IMR-90 (cell line): ENCODE results near the gene MYO10. TPM values are rescaled to one million over a fixed set of nuclear protein-coding genes. Genes with fewer than 3 reads are reported as not detected.

ENCODE experiments used
- ATAC-seq: fragments of 200-7000 bp; cut with Tn5 transposase; 2 replicates; pipeline ENCODE4 v1.9.1; 2020; ENCODE audit warnings: low read depth, mild to moderate bottlenecking, moderate library complexity
- BruUV-seq: library from RNA; stranded (reverse); fragments of 400-500 nt; replicated peaks from 2 replicates; lab custom pipeline; 2021; lab: Mats Ljungman, UMichigan
- CTCF ChIA-PET: fragments of 300-600 bp; formaldehyde crosslinking; extraction: SDS; loops from one replicate; lab custom pipeline; 2021; ENCODE audit warnings: antibody characterized with exemption; lab: Yijun Ruan, JAX
- POLR2A ChIA-PET: fragments of 300-600 bp; sonication (Branson Sonifier 250); formaldehyde crosslinking; loops from one replicate; lab custom pipeline; 2022; ENCODE audit warnings: antibody characterized with exemption; ENCODE audit not compliant: unreplicated experiment; lab: Charles Lee
- DNase-seq: peaks from one replicate; pipeline ENCODE4 v3.0.0; 2013
- H2AFZ ChIP-seq: replicated peaks from 2 replicates; pipeline ENCODE3; 2013; ENCODE audit warnings: low read length, mild to moderate bottlenecking; ENCODE audit not compliant: poor library complexity
- H2AK5ac ChIP-seq: 2 replicates; pipeline ENCODE4 v1.6.1; 2013; ENCODE audit warnings: low read depth, low read length, inconsistent platforms
- H2AK9ac ChIP-seq: replicated peaks from 2 replicates; pipeline ENCODE3; 2013; ENCODE audit warnings: mild to moderate bottlenecking, low read depth, low read length, moderate library complexity; ENCODE audit not compliant: poor library complexity
- H2BK120ac ChIP-seq: 2 replicates; pipeline ENCODE4 v1.6.1; 2013; ENCODE audit warnings: low read depth, low read length, inconsistent platforms
- H2BK15ac ChIP-seq: 3 replicates; pipeline ENCODE4 v1.6.1; 2013; ENCODE audit warnings: low read depth, low read length, inconsistent platforms
- H2BK20ac ChIP-seq: 2 replicates; pipeline ENCODE4 v1.6.1; 2013; ENCODE audit warnings: low read depth, mild to moderate bottlenecking, inconsistent platforms, low read length, moderate library complexity
- H2BK5ac ChIP-seq: 2 replicates; pipeline ENCODE4 v1.6.1; 2013; ENCODE audit warnings: mild to moderate bottlenecking, low read depth, low read length, inconsistent platforms; ENCODE audit not compliant: poor library complexity, severe bottlenecking
- H3K14ac ChIP-seq: replicated peaks from 2 replicates; pipeline ENCODE4 v1.6.1; 2013; ENCODE audit warnings: low read depth, low read length, inconsistent platforms
- H3K18ac ChIP-seq: 2 replicates; pipeline ENCODE4 v1.6.1; 2013; ENCODE audit warnings: low read depth, low read length, control low read depth
- H3K23ac ChIP-seq: 2 replicates; pipeline ENCODE4 v1.6.1; 2013; ENCODE audit warnings: low read depth, low read length, inconsistent platforms
- H3K27ac ChIP-seq: 2 replicates; pipeline ENCODE4 v1.5.1; 2013; ENCODE audit warnings: mild to moderate bottlenecking, control low read depth, low read length; ENCODE audit not compliant: insufficient read depth
- H3K27me3 ChIP-seq: 2 replicates; pipeline ENCODE4 v1.6.1; 2013; ENCODE audit warnings: low read length; ENCODE audit not compliant: control insufficient read depth, insufficient read depth
- H3K36me3 ChIP-seq: 2 replicates; pipeline ENCODE4 v1.6.1; 2013; ENCODE audit warnings: low read length, mixed read lengths; ENCODE audit not compliant: control insufficient read depth, insufficient read depth
- H3K4ac ChIP-seq: 2 replicates; pipeline ENCODE4 v1.6.1; 2013; ENCODE audit warnings: low read depth, low read length, inconsistent platforms
- H3K4me1 ChIP-seq: 2 replicates; pipeline ENCODE4 v1.6.1; 2013; ENCODE audit warnings: low read length, mixed read lengths; ENCODE audit not compliant: control insufficient read depth, insufficient read depth
- H3K4me2 ChIP-seq: 2 replicates; pipeline ENCODE4 v1.6.1; 2013; ENCODE audit warnings: low read depth, mild to moderate bottlenecking, control low read depth, low read length, moderate library complexity
- H3K4me3 ChIP-seq: 2 replicates; pipeline ENCODE4 v1.5.1; 2013; ENCODE audit warnings: low read depth, mild to moderate bottlenecking, control low read depth, low read length, moderate library complexity; ENCODE audit not compliant: insufficient read depth
- H3K56ac ChIP-seq: 2 replicates; pipeline ENCODE4 v1.6.1; 2013; ENCODE audit warnings: low read length, inconsistent platforms; ENCODE audit not compliant: insufficient read depth; ENCODE audit errors: extremely low read depth
- H3K79me1 ChIP-seq, 2 experiments: 2 replicates each; pipeline ENCODE4 v1.6.1; 2013; ENCODE audit warnings: low read length in 2 of 2, inconsistent platforms in 1 of 2, low read depth in 1 of 2
- H3K9ac ChIP-seq: 2 replicates; pipeline ENCODE4 v1.6.1; 2013; ENCODE audit warnings: low read depth, low read length, control low read depth
- H3K9me1 ChIP-seq: 2 replicates; pipeline ENCODE4 v1.6.1; 2013; ENCODE audit warnings: low read length, inconsistent platforms; ENCODE audit not compliant: insufficient read depth
- H3K9me3 ChIP-seq: 2 replicates; pipeline ENCODE4 v1.6.1; 2013; ENCODE audit warnings: low read length; ENCODE audit not compliant: control insufficient read depth, insufficient read depth
- H4K20me1 ChIP-seq: 2 replicates; pipeline ENCODE4 v1.6.1; 2013; ENCODE audit warnings: low read length, inconsistent platforms; ENCODE audit not compliant: insufficient read depth
- H4K5ac ChIP-seq: 2 replicates; pipeline ENCODE4 v1.6.1; 2013; ENCODE audit warnings: mild to moderate bottlenecking, low read depth, low read length, control low read depth
- H4K8ac ChIP-seq, 2 experiments: 2 replicates each; pipeline ENCODE4 v1.6.1; 2013; ENCODE audit warnings: low read depth in 2 of 2, low read length in 2 of 2, control low read depth in 1 of 2, inconsistent platforms in 1 of 2
- H4K91ac ChIP-seq: 2 replicates; pipeline ENCODE4 v1.6.1; 2013; ENCODE audit warnings: low read depth, low read length, inconsistent platforms; ENCODE audit not compliant: insufficient read depth
- BHLHE40 ChIP-seq: fragments of 150-350 bp; IDR thresholded peaks from 2 replicates; pipeline ENCODE4 v1.6.1; 2016; ENCODE audit warnings: mild to moderate bottlenecking, low read depth, low read length
- CEBPB ChIP-seq: IDR thresholded peaks from 2 replicates; pipeline ENCODE4 v1.6.1; 2012; ENCODE audit warnings: low read depth, low read length, improper control_type of control experiment
- CHD1 ChIP-seq: IDR thresholded peaks from 2 replicates; pipeline ENCODE4 v1.6.1; 2012; ENCODE audit warnings: low read depth, low read length, improper control_type of control experiment
- CTCF ChIP-seq: conservative IDR thresholded peaks from 2 replicates; pipeline ENCODE4 v1.5.1; 2012; ENCODE audit warnings: mild to moderate bottlenecking, low read depth, low read length, improper control_type of control experiment
- ELK1 ChIP-seq: fragments of 150-350 bp; IDR thresholded peaks from 2 replicates; pipeline ENCODE4 v1.6.1; 2016; ENCODE audit warnings: low read depth, mild to moderate bottlenecking, low read length, moderate library complexity, borderline replicate concordance
- FOS ChIP-seq: fragments of 150-350 bp; IDR thresholded peaks from 2 replicates; pipeline ENCODE4 v1.6.1; 2016; ENCODE audit warnings: low read depth, low read length
- MAFK ChIP-seq: IDR thresholded peaks from 2 replicates; pipeline ENCODE4 v1.6.1; 2012; ENCODE audit warnings: low read depth, low read length, improper control_type of control experiment
- MXI1 ChIP-seq: IDR thresholded peaks from 2 replicates; pipeline ENCODE4 v1.6.1; 2012; ENCODE audit warnings: low read depth, mild to moderate bottlenecking, low read length, moderate library complexity, borderline replicate concordance
- NFE2L2 ChIP-seq: fragments of 150-350 bp; IDR thresholded peaks from 2 replicates; pipeline ENCODE4 v1.6.1; 2016; ENCODE audit warnings: low read depth, mild to moderate bottlenecking, low read length
- POLR2A ChIP-seq: IDR thresholded peaks from 2 replicates; pipeline ENCODE4 v1.6.1; 2012; ENCODE audit warnings: mild to moderate bottlenecking, low read depth, low read length
- RAD21 ChIP-seq: IDR thresholded peaks from 2 replicates; pipeline ENCODE4 v1.6.1; 2012; ENCODE audit warnings: low read length, improper control_type of control experiment
- RCOR1 ChIP-seq: IDR thresholded peaks from 2 replicates; pipeline ENCODE4 v1.6.1; 2012; ENCODE audit warnings: mild to moderate bottlenecking, low read length, improper control_type of control experiment; ENCODE audit not compliant: insufficient replicate concordance
- RFX5 ChIP-seq: IDR thresholded peaks from 2 replicates; pipeline ENCODE4 v1.8.0; 2012; ENCODE audit warnings: low read depth, mild to moderate bottlenecking, low read length, moderate library complexity
- SMC3 ChIP-seq: fragments of 150-350 bp; IDR thresholded peaks from 2 replicates; pipeline ENCODE4 v1.6.1; 2016; ENCODE audit warnings: low read depth, mild to moderate bottlenecking, antibody characterized with exemption, low read length, moderate library complexity
- USF2 ChIP-seq: fragments of 150-350 bp; IDR thresholded peaks from 2 replicates; pipeline ENCODE4 v1.6.1; 2017; ENCODE audit warnings: mild to moderate bottlenecking, antibody characterized with exemption, low read length, low read depth
- WGBS, 2 experiments: methylation state at CpG; one replicate each; pipeline versions ENCODE4 v1.1.5 to v1.1.7; 2013; ENCODE audit warnings: missing lambda C conversion rate in 2 of 2; ENCODE audit not compliant: insufficient read length in 1 of 2; ENCODE audit errors: extremely low coverage in 2 of 2; 5-methylcytosine and 5-hydroxymethylcytosine counted together
- dilution Hi-C: fragments of 300-500 bp; cut with HindIII; formaldehyde crosslinking; loops from one replicate; pipeline ENCODE4 v1.14.3; 2018; ENCODE audit warnings: low sequenced_read_pairs; ENCODE audit not compliant: unreplicated experiment
- in situ Hi-C: fragments of 300-500 bp; cut with MboI; formaldehyde crosslinking; loops from 3 replicates; pipeline ENCODE4 v1.14.3; 2019; ENCODE audit warnings: low sequenced_read_pairs, inconsistent platforms, mixed read lengths
- intact Hi-C: fragments of 100-400 bp; cut with micrococcal nuclease; formaldehyde crosslinking; loops from 2 replicates; pipeline ENCODE4 v1.10.0; 2022
- polyA plus RNA-seq, 3 experiments: library from polyadenylated mRNA; depleted of rRNA; stranded (reverse); fragments of >200 nt; gene quantifications; 2 replicates each; pipeline ENCODE4 v1.2.3, GENCODE V29; 2012; ENCODE audit warnings: low replicate concordance in 1 of 3
- total RNA-seq: library from RNA; depleted of rRNA; stranded (reverse); fragments of >200 nt; gene quantifications from 2 replicates; pipeline ENCODE4 v1.2.3, GENCODE V29; 2012

MYO10 gene
- total and polyA plus RNA-seq, 2 of the 4 experiments (the other 2 are of a cell fraction): 39.9 to 115 TPM

- Histone ChIP-seq H3K14ac (no peak overlapping the region), H2BK20ac (no peak overlapping the region), H3K23ac (no peak overlapping the region), H3K4me1 (peaks cover 16% of the 10 kb centered on the region), H2AFZ (no peak overlapping the region), H3K27me3 (no peaks in the 10 kb centered on the region), H4K8ac (no peak overlapping the region), H2BK120ac (no peak overlapping the region), H3K36me3 (peaks cover 59% of the 10 kb centered on the region), H3K9me1 (peaks cover 16% of the 10 kb centered on the region), H2BK5ac (no peak overlapping the region), H2AK9ac (no peak overlapping the region), H3K79me1 (peaks cover 27 to 47% of the 10 kb centered on the region in 2 experiments), H2BK15ac (no peak overlapping the region), H4K91ac (no peak overlapping the region), H3K56ac (no peak overlapping the region), H3K18ac (no peak overlapping the region), H3K4me2 (no peak overlapping the region; the same call in 1 of the 2 replicates), H3K9ac (no peak overlapping the region), H3K4ac (no peak overlapping the region), H3K9me3 (no peaks in the 10 kb centered on the region), H3K27ac (peak overlapping the region; percentile 33; the same call in 1 of the 2 replicates), H2AK5ac (no peak overlapping the region), H3K4me3 (no peak overlapping the region), H4K20me1 (peaks cover 50% of the 10 kb centered on the region), H4K5ac (0 out of 2 replicates have a peak overlapping the region, but pooled peaks have one; percentile 47)
- in situ Hi-C loops: loop anchor here (10.0 kb wide), 1 partner anchor 182 kb away; no protein-coding TSS in a partner anchor
- CTCF ChIA-PET: interaction anchor here (0.7 to 1.4 kb wide), 2 partner anchors 10 to 1201 kb away, joined by 3 to 4 read pairs; no protein-coding TSS in a partner anchor
- ATAC-seq: no peak
- DNase-seq: no peak
- dilution Hi-C loops: no loop called here
- no TSS peak for BruUV-seq
- 95% methylated on average over 4 of the region's 19 CpGs; no CpG with 5 or more reads in 1 of the 2 experiments for WGBS, 2 experiments
- intact Hi-C loops: loop anchor here (5.0 to 10.0 kb wide), 2 partner anchors 204 to 502 kb away; no protein-coding TSS in a partner anchor
- POLR2A ChIA-PET: no interaction called here
- no peak for TF ChIP-seq RAD21
- TF ChIP-seq USF2: no peak
- no peak for TF ChIP-seq MXI1
- no peak for TF ChIP-seq FOS
- TF ChIP-seq CHD1: no peak
- TF ChIP-seq POLR2A: no peak
- no peak for TF ChIP-seq ELK1
- no peak for TF ChIP-seq MAFK
- TF ChIP-seq BHLHE40: no peak
- TF ChIP-seq RCOR1: no peak
- no peak for TF ChIP-seq CTCF
- TF ChIP-seq RFX5: no peak
- TF ChIP-seq CEBPB: no peak
- no peak for TF ChIP-seq NFE2L2
- no peak for TF ChIP-seq SMC3
Observed at GRCh38 chr5:16666130-16666882, 269.8 kb downstream of the MYO10 start.
